ENCODE results near the gene NR0B2. TPM values are rescaled to one million over a fixed set of nuclear protein-coding genes. Genes with fewer than 3 reads are reported as not detected.
A peak's percentile ranks its signal among the peaks of the same experiment; 100 is the strongest.

NR0B2 gene
- total and polyA plus RNA-seq, 2 of the 13 experiments (the other 11 are each of a cell fraction or from before 2014, with no cell fraction given) = 72.5 to 133 TPM

- no peak for TF ChIP-seq CENPBD1 (CRISPR knock-in tag; IDR thresholded peaks at IDR 0.05; ENCODE audit: borderline replicate concordance, low read depth)
- 0 out of 2 replicates have a peak, but pooled peaks have one; percentile 79 for TF ChIP-seq ZBTB49 (CRISPR knock-in tag; IDR thresholded peaks at IDR 0.05; ENCODE audit: borderline replicate concordance)
- peak; percentile 94; the same call in 1 of the 2 replicates for TF ChIP-seq ZBTB4 (CRISPR knock-in tag; IDR thresholded peaks at IDR 0.05; ENCODE audit: borderline replicate concordance)
- peak; percentile 38; the same call in 1 of the 2 replicates for TF ChIP-seq ZNF441 (CRISPR knock-in tag; IDR thresholded peaks at IDR 0.05; ENCODE audit: borderline replicate concordance)
- no peak for TF ChIP-seq ZFAT (CRISPR knock-in tag; conservative IDR thresholded peaks at IDR 0.05)
- peak; percentile 73; the same call in 1 of the 2 replicates for TF ChIP-seq CAMTA2 (CRISPR knock-in tag; IDR thresholded peaks at IDR 0.05; ENCODE audit: borderline replicate concordance)
- TF ChIP-seq ZNF367 (CRISPR knock-in tag; IDR thresholded peaks at IDR 0.05; ENCODE audit: borderline replicate concordance) = peak; percentile 45; the same call in 1 of the 2 replicates
Observed at GRCh38 chr1:26913754-26914619, at the start of gene NR0B2 (continued).

Measured in HepG2 (cell line).